Measurements from ENCODE around the gene BCAS3. TPM values are rescaled to one million over a fixed set of nuclear protein-coding genes. Genes with fewer than 3 reads are reported as not detected.
A peak's percentile ranks its signal among the peaks of the same experiment; 100 is the strongest.

BCAS3 gene
- polyA plus RNA-seq, 4 donors: 26.2 to 27.7 (median 26.8) TPM

- DNase-seq (ENCODE audit: low read depth in 4 of 4, low spot score in 3 of 4): no peak
These were observed 719.6 kb downstream of the BCAS3 start for GRCh38 chr17:61397086-61397842.

GRCh38 chr17:61398721-61399130, 721.1 kb downstream of the BCAS3 start:
- no peak for DNase-seq (ENCODE audit: low read depth in 4 of 4, low spot score in 3 of 4)

GRCh38 chr17:61399131-61400065, 721.7 kb downstream of the BCAS3 start, which contains the start of gene TBX2:
Gene TBX2 (plus strand): TSS chr17:61399843. CDS start chr17:61400177, 334 bp downstream.
- DNase-seq (ENCODE audit: low read depth in 4 of 4, low spot score in 3 of 4): peak in 3 of 4 donors; percentile 82 to 90 (median 90)

DNA sequence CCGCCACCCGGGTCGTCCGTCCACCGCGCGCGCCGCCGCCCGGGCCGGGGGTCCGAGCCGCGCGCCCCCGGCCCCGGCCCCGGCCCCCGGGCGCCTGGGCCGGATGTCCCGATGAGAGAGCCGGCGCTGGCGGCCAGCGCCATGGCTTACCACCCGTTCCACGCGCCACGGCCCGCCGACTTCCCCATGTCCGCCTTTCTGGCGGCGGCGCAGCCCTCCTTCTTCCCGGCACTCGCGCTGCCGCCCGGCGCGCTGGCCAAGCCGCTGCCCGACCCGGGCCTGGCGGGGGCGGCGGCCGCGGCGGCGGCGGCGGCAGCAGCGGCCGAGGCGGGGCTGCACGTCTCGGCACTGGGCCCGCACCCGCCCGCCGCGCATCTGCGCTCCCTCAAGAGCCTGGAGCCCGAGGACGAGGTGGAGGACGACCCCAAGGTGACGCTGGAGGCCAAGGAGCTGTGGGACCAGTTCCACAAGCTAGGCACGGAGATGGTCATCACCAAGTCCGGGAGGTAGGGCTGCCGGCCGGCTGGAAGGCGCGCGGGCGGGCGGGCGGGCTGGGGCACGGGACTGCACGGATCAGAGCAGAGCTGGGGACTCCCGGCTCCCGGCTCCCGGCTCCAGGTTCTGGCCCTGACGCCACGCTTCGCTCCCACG, 722.5 kb downstream of the BCAS3 start:
- no peak for DNase-seq (ENCODE audit: low read depth in 4 of 4, low spot score in 3 of 4)

DNA sequence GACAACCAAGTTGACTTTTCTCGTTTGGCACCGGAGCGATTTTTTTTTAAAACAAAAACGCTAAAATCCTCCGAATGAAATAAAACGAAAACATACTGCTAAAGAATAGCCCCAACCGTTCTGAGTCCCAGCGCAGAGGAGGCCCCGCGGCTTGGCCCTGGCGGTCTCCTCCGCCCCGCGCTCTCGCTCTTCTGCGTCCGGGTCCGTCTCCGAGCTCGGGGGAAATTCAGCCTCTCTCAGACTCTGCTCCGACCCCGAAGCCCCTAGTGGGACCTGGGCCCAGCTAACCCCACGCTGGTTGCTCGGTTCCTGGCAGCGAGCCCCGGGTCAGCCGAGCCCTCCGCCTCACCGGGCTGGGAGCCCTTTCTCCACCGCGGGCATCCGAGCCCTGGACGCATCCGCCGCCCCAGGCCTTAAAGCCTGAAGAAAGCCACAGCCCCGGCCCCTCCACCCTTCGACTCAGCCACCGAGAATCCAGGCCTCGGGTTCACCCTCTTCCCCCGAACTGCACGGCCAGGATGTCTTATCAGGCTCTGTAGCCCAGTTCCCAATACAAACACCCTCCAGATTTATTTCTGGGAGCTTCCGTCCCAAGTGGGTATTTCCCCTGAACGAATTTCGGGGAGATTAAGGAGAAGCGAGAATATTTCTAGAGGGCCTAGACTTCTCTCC, 723.2 kb downstream of the BCAS3 start:
- DNase-seq (ENCODE audit: low read depth in 4 of 4, low spot score in 3 of 4): no peak

- DNase-seq (ENCODE audit: low read depth in 4 of 4, low spot score in 3 of 4): no peak
These were observed 723.9 kb downstream of the BCAS3 start for GRCh38 chr17:61401389-61402072.

DNA sequence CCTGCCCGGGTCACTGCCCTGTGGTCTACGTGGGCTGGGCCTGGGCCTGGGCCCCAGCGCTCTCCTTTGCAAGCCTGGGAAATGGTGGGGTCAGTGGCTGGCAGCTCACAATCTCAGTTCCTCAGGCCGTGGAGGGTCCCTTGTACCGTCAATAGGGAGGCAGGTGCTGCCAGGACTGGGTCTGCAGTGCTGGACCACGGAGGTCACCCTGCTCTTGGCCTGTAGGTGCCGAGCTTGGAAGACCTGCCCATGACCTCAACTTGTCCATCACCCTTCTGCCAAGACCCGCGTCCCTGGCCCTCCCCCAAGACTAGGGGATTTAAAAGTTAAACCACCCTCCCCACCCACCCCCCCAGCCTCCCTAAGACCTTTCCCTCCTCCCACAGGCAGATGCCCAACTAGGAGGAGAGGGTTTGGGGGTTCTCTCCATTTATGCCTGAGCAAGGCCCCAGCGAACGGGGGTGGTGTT, 724.5 kb downstream of the BCAS3 start:
- no peak for DNase-seq (ENCODE audit: low read depth in 4 of 4, low spot score in 3 of 4)

- no peak for DNase-seq (ENCODE audit: low read depth in 4 of 4, low spot score in 3 of 4)
These were observed 725.5 kb downstream of the BCAS3 start for GRCh38 chr17:61402978-61403800.

DNA sequence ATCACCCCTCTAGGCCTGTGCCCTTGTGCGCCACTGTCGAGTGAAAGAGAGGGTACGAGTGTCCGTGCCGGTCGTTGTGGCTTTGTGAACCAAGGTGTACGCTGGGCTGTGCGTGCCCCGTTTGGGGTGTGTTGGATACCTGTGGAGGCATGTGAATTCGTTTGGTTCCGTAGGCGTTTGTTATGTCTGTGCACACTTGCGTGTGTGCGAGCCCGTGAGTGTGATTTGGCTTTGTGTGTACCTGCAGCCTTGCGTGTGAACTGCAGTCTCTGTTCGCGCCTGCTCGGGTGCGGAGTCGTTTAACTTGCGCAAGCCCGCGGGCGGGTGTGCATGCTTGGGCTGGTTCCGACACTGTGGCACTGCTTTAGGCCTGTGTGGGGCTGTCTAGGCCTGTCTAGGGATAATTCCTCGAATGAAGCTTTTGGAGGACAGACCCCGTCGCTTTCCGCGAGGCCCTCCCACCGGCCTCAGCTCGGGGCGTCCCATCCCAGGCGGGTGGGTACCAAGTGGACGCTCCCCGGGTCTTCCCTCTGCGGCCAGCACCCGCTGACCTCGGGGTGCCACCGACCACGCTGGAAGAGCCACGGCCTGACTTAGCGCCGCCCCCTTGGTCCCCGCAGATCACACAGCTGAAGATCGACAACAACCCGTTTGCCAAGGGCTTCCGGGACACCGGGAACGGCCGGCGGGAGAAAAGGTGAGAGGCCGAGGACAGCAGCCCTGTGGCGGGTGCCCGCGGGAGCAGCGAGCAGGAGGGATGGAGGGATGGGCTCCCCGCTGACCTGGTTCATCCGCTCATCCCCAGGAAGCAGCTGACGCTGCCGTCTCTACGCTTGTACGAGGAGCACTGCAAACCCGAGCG, 726.4 kb downstream of the BCAS3 start:
- DNase-seq (ENCODE audit: low read depth in 4 of 4, low spot score in 3 of 4): no peak

- DNase-seq (ENCODE audit: low read depth in 4 of 4, low spot score in 3 of 4): no peak
These were observed 726.9 kb downstream of the BCAS3 start for GRCh38 chr17:61404663-61404912.

DNA sequence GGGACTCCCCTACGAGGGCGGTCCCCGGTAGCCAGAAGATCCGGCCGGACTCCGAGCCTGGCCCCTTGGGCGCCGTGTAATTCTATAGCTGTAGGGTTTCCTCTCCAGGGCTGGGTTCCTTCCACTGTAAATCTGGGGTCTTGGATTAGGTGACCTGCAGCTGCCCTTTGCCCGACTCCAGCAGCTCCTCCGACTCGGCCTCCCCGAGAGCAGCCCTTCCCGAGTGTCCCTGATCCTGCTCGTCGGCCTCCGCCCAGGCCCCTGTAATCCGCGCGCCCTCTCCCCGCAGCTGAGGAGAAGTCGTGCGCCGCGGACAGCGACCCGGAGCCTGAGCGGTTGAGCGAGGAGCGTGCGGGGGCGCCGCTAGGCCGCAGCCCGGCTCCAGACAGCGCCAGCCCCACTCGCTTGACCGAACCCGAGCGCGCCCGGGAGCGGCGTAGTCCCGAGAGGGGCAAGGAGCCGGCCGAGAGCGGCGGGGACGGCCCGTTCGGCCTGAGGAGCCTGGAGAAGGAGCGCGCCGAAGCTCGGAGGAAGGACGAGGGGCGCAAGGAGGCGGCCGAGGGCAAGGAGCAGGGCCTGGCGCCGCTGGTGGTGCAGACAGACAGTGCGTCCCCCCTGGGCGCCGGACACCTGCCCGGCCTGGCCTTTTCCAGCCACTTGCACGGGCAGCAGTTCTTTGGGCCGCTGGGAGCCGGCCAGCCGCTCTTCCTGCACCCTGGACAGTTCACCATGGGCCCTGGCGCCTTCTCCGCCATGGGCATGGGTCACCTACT, 727.4 kb downstream of the BCAS3 start:
- DNase-seq (ENCODE audit: low read depth in 4 of 4, low spot score in 3 of 4): no peak

DNA sequence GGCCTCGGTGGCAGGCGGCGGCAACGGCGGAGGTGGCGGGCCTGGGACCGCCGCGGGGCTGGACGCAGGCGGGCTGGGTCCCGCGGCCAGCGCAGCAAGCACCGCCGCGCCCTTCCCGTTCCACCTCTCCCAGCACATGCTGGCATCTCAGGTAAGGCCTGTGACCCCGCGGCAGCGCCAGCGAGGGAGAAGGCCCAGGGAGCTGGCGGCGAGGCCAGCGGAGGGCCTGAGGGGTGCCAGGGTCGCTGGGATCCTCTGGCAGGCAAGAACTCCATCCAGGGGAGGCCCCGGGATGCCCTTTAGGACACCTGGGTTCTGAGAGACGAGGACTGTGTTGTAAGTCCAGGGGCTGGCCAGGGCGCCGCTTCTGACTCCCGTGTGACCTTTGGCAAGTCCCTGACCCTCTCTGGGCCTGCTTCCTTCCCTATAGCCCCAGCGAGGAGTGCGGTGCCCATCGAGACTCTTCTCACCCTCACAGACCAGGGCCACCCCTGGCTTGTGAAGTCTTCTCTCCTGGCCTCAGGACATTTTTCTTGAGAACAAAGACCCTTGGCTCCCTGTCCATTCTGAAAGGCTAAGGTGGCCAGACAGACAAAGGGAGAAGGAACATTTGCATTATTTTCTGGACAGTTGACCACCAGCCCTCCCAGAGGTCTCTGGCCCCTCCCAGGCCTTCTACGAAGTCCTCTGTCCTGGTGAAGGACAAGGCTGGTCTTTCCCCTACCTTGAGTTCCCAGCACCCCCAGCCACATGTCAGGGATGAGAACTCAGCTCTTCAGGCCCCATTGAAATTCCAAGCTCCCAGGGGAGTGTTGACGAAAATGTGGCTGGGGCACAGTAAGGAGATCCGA, 728.3 kb downstream of the BCAS3 start:
- no peak for DNase-seq (ENCODE audit: low read depth in 4 of 4, low spot score in 3 of 4)

DNA sequence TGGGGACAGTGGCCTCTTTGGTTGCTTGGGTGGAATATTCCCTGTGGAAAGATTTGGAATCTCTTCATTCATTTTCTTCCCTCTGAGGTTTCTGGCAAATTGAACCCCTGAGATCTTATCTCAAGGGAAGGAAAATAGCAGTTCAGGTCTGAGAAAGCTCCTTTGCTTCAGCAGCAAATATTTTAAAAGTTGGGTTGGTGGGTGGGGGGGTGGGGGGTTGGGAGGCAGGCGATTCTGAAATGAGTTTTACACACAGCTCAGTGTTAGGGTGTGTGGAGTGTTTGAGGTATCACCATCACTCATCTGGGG, 728.8 kb downstream of the BCAS3 start:
- DNase-seq (ENCODE audit: low read depth in 4 of 4, low spot score in 3 of 4): no peak

DNA sequence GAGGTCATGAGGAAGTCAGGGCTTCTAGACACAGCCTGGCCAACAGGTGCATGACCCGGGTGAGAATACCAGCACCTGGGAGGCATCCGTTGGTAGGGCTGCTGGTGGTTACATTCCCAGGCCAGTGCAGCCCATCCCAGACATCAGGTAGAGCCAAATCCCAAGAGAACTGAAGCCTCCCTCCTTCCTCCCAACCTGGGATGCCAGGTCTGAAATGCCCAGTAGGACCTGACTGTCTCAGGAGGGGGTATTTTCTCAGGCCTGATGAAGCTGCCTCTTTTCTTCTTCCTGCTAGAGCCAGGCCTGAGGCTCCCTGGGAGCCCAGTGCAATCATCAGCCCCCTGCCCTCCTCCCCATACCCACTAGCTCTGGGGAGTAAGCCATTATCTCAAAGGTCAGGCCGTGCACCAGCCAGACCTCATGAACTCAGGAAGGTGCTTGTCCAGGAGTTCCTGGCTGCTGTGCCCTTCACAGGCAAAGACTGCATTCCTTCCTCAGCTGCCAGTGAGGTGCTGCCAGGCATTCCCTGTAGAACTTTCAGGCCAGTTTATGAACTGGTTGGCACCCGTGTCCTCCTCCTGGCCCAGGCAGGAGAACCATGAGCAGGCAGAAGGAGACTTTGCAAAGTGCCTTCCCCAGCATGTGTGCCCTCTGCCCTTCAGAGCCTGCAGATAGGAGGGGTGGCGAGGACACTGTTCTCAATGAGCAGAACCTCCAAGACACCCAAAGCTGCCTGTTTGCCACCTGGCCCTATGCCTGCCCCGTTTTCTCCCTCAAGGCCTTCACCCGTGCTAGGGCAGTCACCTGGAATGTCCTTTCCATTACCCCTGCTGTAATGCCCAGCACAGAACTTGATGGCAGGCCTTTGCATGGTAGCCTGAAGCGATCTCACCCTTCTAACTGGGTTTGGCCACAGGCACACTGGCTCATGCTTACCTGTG, 729.6 kb downstream of the BCAS3 start:
- DNase-seq (ENCODE audit: low read depth in 4 of 4, low spot score in 3 of 4): no peak

GRCh38 chr17:61408151-61409041, 730.7 kb downstream of the BCAS3 start:
- DNase-seq (ENCODE audit: low read depth in 4 of 4, low spot score in 3 of 4): no peak

All from right renal pelvis (tissue), 4 donors.